HCT116 (cell line): Measurements from ENCODE around the gene SKA2. TPM values are rescaled to one million over a fixed set of nuclear protein-coding genes. Genes with fewer than 3 reads are reported as not detected.

ENCODE experiments used
- ATAC-seq: fragments of 200-7000 bp; cut with Tn5 transposase; 2 replicates; pipeline ENCODE4 v1.9.1; 2020; ENCODE audit warnings: mild to moderate bottlenecking, moderate library complexity
- BruUV-seq: library from RNA; stranded (reverse); fragments of 400-500 nt; replicated peaks from 2 replicates; lab custom pipeline; 2021; lab: Mats Ljungman, UMichigan
- CTCF ChIA-PET: fragments of 300-600 bp; sonication (Branson Sonifier 250); formaldehyde crosslinking; loops from one replicate; lab custom pipeline; 2021; ENCODE audit warnings: antibody characterized with exemption; lab: Charles Lee
- POLR2A ChIA-PET: fragments of 300-600, 350-600 bp; sonication (Branson Sonifier 250); formaldehyde crosslinking; loops from one replicate; lab custom pipeline; 2021; ENCODE audit warnings: antibody characterized with exemption; lab: Charles Lee
- RAD21 ChIA-PET, 2 experiments: fragments of 300-600 bp; sonication (Branson Sonifier 250); formaldehyde crosslinking; loops; one replicate each; lab custom pipeline; 2023; ENCODE audit warnings: low total read pairs in 2 of 2; ENCODE audit not compliant: uncharacterized antibody in 2 of 2, unreplicated experiment in 2 of 2, low non-redundant PET in 1 of 2; lab: Charles Lee
- DNase-seq: peaks from one replicate; pipeline ENCODE4 v3.0.0-alpha.2; 2010; ENCODE audit warnings: low read depth, low spot score
- H2AFZ ChIP-seq: fragments of 200-600 bp; shearing (Covaris generic), sonication (generic); 2 replicates; pipeline ENCODE4 v1.6.1; 2017; ENCODE audit warnings: low read depth, mixed run types, mixed read lengths, antibody characterized with exemption, low read length; ENCODE audit not compliant: poor library complexity, severe bottlenecking
- H3K27ac ChIP-seq: 2 replicates; pipeline ENCODE4 v1.5.1; 2012; ENCODE audit warnings: low read depth, low read length
- H3K27me3 ChIP-seq: fragments of 200-600 bp; sonication (generic); 2 replicates; pipeline ENCODE4 v1.6.1; 2016; ENCODE audit warnings: mixed run types, low read length, mixed read lengths; ENCODE audit not compliant: insufficient read depth
- H3K36me3 ChIP-seq, 2 experiments: fragments of 200-500 bp in 1 of 2; fragments of 200-600 bp in 1 of 2; sonication (Bioruptor generic) in 1 of 2; sonication (generic) in 1 of 2; 2 replicates each; pipeline versions ENCODE4 v1.5.1 to v1.6.1; 2014 to 2016; ENCODE audit warnings: low read length in 2 of 2, inconsistent platforms in 1 of 2, mixed read lengths in 1 of 2, mixed run types in 1 of 2; ENCODE audit not compliant: insufficient read depth in 2 of 2, control insufficient read depth in 1 of 2
- H3K4me1 ChIP-seq, 2 experiments: fragments of 200-600 bp in 1 of 2; sonication (generic) in 1 of 2; 2 replicates each; pipeline versions ENCODE4 v1.5.1 to v1.6.1; 2012 to 2017; ENCODE audit warnings: low read length in 2 of 2, inconsistent platforms in 1 of 2, mild to moderate bottlenecking in 1 of 2, mixed read lengths in 1 of 2, mixed run types in 1 of 2, moderate library complexity in 1 of 2; ENCODE audit not compliant: insufficient read depth in 2 of 2, control insufficient read depth in 1 of 2
- H3K4me2 ChIP-seq: fragments of 200-600 bp; sonication (generic); 2 replicates; pipeline ENCODE4 v1.6.1; 2017; ENCODE audit warnings: mixed run types, low read length, mixed read lengths
- H3K4me3 ChIP-seq, 2 experiments: fragments of 200-600 bp in 1 of 2; sonication (generic) in 1 of 2; replicated peaks in 1 of 2; 2 replicates each; pipeline ENCODE4 v1.5.1; 2011 to 2016; ENCODE audit warnings: low read length in 2 of 2, control low read depth in 1 of 2, low read depth in 1 of 2, mild to moderate bottlenecking in 1 of 2, mixed read lengths in 1 of 2, mixed run types in 1 of 2
- H3K79me2 ChIP-seq: fragments of 200-600 bp; sonication (generic); 2 replicates; pipeline ENCODE4 v1.6.1; 2017; ENCODE audit warnings: mild to moderate bottlenecking, mixed run types, low read length, moderate library complexity, mixed read lengths; ENCODE audit not compliant: insufficient read depth
- H3K9ac ChIP-seq: fragments of 200-600 bp; sonication (generic); 2 replicates; pipeline ENCODE4 v1.6.1; 2016; ENCODE audit warnings: low read length, mixed read lengths
- H3K9me2 ChIP-seq: fragments of 200-600 bp; sonication (generic), shearing (Covaris generic); 2 replicates; pipeline ENCODE4 v1.6.1; 2017; ENCODE audit warnings: mixed run types, mild to moderate bottlenecking, moderate library complexity; ENCODE audit not compliant: insufficient read depth
- H3K9me3 ChIP-seq, 2 experiments: fragments of 200-500 bp in 1 of 2; fragments of 200-600 bp in 1 of 2; sonication (Bioruptor generic) in 1 of 2; sonication (generic) in 1 of 2; 2 replicates each; pipeline ENCODE4 v1.6.1; 2014 to 2017; ENCODE audit warnings: low read length in 2 of 2, mixed read lengths in 2 of 2, inconsistent platforms in 1 of 2, low read depth in 1 of 2, mild to moderate bottlenecking in 1 of 2, mixed run types in 1 of 2, moderate library complexity in 1 of 2; ENCODE audit not compliant: control insufficient read depth in 1 of 2, insufficient read depth in 1 of 2
- H4K20me1 ChIP-seq: fragments of 200-600 bp; sonication (generic), shearing (Covaris generic); 2 replicates; pipeline ENCODE4 v1.6.1; 2017; ENCODE audit warnings: mixed run types, mild to moderate bottlenecking, moderate library complexity; ENCODE audit not compliant: insufficient read depth
- CBX3 ChIP-seq: IDR thresholded peaks from 2 replicates; pipeline ENCODE4 v1.6.1; 2012; ENCODE audit warnings: low read depth
- EGR1 ChIP-seq: IDR thresholded peaks from 2 replicates; pipeline ENCODE4 v1.6.1; 2012; ENCODE audit warnings: low read depth
- FOSL1 ChIP-seq: IDR thresholded peaks from 2 replicates; pipeline ENCODE4 v1.6.1; 2012; ENCODE audit warnings: low read depth
- JUND ChIP-seq: IDR thresholded peaks from 2 replicates; pipeline ENCODE4 v1.6.1; 2012
- POLR2AphosphoS5 ChIP-seq: IDR thresholded peaks from 2 replicates; pipeline ENCODE4 v1.6.1; 2011; ENCODE audit warnings: mild to moderate bottlenecking, low read depth, low read length, moderate library complexity
- TCF7L2 ChIP-seq: IDR thresholded peaks from 2 replicates; pipeline ENCODE4 v1.7.0; 2011; ENCODE audit warnings: borderline replicate concordance, inconsistent platforms; ENCODE audit not compliant: insufficient read depth, insufficient read length; ENCODE audit errors: extremely low read depth
- YY1 ChIP-seq: IDR thresholded peaks from 2 replicates; pipeline ENCODE4 v1.6.1; 2011; ENCODE audit warnings: low read length, low read depth, moderate library complexity, mild to moderate bottlenecking; ENCODE audit not compliant: insufficient replicate concordance; ENCODE audit errors: extremely low read depth
- intact Hi-C: fragments of 100-400 bp; cut with micrococcal nuclease; formaldehyde crosslinking; loops from 2 replicates; pipeline ENCODE4 v1.10.0; 2022
- total RNA-seq: library from RNA; stranded (reverse); gene quantifications from one replicate; pipeline ENCODE4 v1.2.1, GENCODE V29; 2021; ENCODE audit not compliant: unreplicated experiment
- TF ChIP-seq, protein P1 (sequence below): IDR thresholded peaks from 2 replicates; pipeline ENCODE4 v1.6.1; 2012
- TF ChIP-seq, protein P2 (sequence below): IDR thresholded peaks from 2 replicates; pipeline ENCODE4 v1.6.1; 2011; ENCODE audit warnings: mild to moderate bottlenecking, low read length, moderate library complexity; ENCODE audit not compliant: insufficient replicate concordance; ENCODE audit errors: extremely low read depth

Gene SKA2
- total RNA-seq, 1 experiment from 2014 or later, result 72.8 TPM

DNA sequence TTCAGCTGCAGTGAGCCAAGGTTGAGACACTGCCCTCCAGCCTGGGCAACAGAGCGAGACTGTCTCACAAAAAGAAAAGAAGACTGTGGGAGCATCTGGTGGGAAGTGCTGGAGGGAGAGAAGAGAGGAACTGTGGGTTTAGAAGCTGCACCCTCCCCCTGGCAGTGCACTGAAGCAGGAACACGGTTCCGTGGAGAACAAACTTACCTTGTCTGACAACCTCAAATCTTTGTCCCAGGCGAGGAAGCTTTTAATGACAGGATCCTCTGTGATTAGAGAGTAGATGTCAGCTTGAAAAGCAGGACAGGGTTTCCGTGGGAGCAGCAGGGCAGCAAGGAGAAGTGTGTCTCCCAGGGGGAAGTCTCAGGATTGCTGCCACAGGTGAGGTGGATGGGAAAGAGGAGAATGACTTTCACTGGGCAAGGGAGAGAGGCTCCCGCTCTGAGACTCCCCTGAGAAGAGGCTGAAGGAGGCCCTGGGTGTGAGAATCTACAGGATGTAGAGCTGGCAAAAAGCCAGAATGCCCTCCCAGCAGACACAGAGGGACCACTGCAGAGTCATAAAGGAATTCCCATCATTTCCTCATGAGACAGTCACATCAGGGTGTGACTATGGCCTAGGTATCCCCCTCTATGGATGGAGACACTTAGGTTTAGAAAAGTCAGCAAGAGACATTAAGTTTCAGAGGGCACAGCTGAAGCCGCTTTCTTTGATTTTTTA is 23.4 kb upstream of the SKA2 start:
- Histone ChIP-seq H3K9ac (no peak overlapping the region), H3K79me2 (no peaks in the 10 kb centered on the region; the same call in 1 of the 2 replicates), H3K36me3 (peaks cover 5 to 7% of the 10 kb centered on the region in 2 experiments; a peak in 2 of 4 replicates), H3K27ac (no peak overlapping the region), H2AFZ (no peak overlapping the region), H4K20me1 (no peaks in the 10 kb centered on the region), H3K9me3 (no peaks in the 10 kb centered on the region), H3K4me3 (no peak overlapping the region), H3K4me2 (no peak overlapping the region), H3K9me2 (no peaks in the 10 kb centered on the region), H3K27me3 (no peaks in the 10 kb centered on the region), H3K4me1 (no peaks in the 10 kb centered on the region)
- DNase-seq (no peak), ATAC-seq (no peak)
- BruUV-seq, result no TSS peak
- ChIA-PET CTCF (no interaction called here), RAD21 (no interaction called here), POLR2A (interaction anchor here (1.1 kb wide), 1 partner anchor 31 kb away, joined by 3 read pairs; the partner anchor contains the start of gene SMG8)
- no peak for TF ChIP-seq EGR1
- no peak for TF ChIP-seq FOSL1
- no peak for TF ChIP-seq CBX3
- TF ChIP-seq TCF7L2, result no peak
- TF ChIP-seq, protein P1, sequence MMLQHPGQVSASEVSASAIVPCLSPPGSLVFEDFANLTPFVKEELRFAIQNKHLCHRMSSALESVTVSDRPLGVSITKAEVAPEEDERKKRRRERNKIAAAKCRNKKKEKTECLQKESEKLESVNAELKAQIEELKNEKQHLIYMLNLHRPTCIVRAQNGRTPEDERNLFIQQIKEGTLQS, result no peak
- no peak for TF ChIP-seq POLR2AphosphoS5
- no peak for TF ChIP-seq JUND
- TF ChIP-seq, protein P2, sequence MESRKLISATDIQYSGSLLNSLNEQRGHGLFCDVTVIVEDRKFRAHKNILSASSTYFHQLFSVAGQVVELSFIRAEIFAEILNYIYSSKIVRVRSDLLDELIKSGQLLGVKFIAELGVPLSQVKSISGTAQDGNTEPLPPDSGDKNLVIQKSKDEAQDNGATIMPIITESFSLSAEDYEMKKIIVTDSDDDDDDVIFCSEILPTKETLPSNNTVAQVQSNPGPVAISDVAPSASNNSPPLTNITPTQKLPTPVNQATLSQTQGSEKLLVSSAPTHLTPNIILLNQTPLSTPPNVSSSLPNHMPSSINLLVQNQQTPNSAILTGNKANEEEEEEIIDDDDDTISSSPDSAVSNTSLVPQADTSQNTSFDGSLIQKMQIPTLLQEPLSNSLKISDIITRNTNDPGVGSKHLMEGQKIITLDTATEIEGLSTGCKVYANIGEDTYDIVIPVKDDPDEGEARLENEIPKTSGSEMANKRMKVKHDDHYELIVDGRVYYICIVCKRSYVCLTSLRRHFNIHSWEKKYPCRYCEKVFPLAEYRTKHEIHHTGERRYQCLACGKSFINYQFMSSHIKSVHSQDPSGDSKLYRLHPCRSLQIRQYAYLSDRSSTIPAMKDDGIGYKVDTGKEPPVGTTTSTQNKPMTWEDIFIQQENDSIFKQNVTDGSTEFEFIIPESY, result no peak
- TF ChIP-seq YY1, result no peak
- intact Hi-C loops, result no loop called here
